Breast epithelium (tissue), 3 donors: Measurements from ENCODE around the gene CRIM1.

ENCODE experiments used
- CTCF ChIP-seq, 3 donors: fragments of 450-650 bp; IDR thresholded peaks; one replicate each; pipeline ENCODE4 v1.5.1; 2016 to 2017; ENCODE audit warnings: antibody characterized with exemption in 3 of 3, mild to moderate bottlenecking in 3 of 3, moderate library complexity in 3 of 3
- POLR2A ChIP-seq: fragments of 450-650 bp; IDR thresholded peaks from one replicate; pipeline ENCODE4 v1.6.1; 2016; ENCODE audit warnings: antibody characterized with exemption, mild to moderate bottlenecking, moderate library complexity
- POLR2AphosphoS5 ChIP-seq, 3 donors: sonication (generic); formaldehyde crosslinking; IDR thresholded peaks; one replicate each; pipeline ENCODE4 v1.6.1; 2017; ENCODE audit warnings: antibody characterized with exemption in 3 of 3

GRCh38 chr2:36480028-36480427 lies 124.5 kb downstream of the CRIM1 start:
- no peak for TF ChIP-seq POLR2AphosphoS5 (IDR thresholded peaks at IDR 0.05)
- TF ChIP-seq CTCF (IDR thresholded peaks at IDR 0.05) = no peak
- TF ChIP-seq POLR2A = no peak
